NK-92 treated with Interleukin-12 subunit alpha and Interleukin-12 subunit beta, amount 100 ng/mL, for 24 hours (cell line): ENCODE data around the gene PRR20B.
"Not testable (repeated sequence)": the region's sequence is repeated elsewhere in the genome, so short reads cannot be mapped to it uniquely, and the experiment has no call there.

Experiments used
- DNase-seq: peaks from one replicate; lab custom pipeline; 2025; lab: John Stamatoyannopoulos, UW

Gene PRR20B

DNA sequence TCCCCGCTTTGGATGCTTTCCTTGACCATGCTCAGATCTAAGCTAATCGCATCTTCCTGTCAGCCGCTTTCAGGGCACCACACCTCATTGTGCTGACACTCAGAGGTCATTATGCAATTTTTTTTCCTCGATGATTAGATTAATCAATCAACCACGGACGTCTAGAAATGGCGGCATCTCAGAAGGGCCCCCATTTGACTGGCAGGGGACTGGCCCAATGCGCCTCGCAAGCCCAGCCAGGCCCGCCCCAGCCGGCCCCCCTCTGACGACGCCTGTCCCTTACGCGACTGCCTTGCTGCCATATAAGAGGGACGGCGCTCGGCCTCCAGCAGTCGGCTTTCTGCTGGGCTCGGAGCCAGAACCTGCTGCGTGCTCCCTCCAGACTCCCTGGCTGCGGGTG lies at the start of gene PRR20B:
Gene PRR20B, plus strand, starts transcription at position 301 of the 400 bp plus-strand sequence. CDS start 387 bp downstream, outside the sequence.
- not testable (repeated sequence) for DNase-seq

DNA sequence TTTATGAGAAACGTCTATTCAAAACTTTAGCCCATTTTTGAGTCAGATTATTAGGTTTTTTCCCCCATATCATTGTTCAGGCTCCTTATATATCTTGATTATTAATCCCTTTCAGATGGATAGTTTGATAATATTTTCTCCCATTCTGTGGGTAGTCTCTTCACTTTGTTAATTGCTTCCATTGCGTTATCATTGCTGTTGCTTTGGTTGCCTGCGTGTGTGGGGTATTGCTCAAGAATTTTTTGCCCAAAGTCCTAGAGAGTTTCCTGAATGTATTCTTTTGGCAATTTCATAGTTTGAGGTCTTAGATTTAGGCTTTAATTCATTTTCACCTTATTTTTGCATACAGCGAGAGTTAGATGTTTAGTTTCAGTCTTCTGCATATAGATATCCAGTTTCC lies 32.3 kb upstream of the PRR20B start:
- DNase-seq: no peak

DNA sequence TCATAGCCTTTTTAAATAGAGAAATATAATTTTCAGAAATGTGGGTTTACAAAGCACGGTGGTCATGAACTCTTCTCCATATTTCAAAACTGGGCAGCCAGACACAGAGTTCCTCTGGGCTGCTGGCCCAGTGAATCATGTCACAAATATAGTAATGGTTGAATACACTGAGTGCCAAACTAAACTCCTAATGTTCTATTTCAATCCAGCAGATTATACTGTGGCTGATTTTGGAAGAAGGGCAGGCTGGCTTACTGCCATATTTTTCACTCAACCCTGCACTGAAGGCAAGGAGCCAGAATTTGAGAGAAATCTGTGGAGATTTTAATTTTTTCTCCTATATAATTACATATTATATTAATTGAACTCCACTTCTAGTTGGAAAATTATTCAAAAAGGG lies 23.6 kb upstream of the PRR20B start:
- DNase-seq: no peak

DNA sequence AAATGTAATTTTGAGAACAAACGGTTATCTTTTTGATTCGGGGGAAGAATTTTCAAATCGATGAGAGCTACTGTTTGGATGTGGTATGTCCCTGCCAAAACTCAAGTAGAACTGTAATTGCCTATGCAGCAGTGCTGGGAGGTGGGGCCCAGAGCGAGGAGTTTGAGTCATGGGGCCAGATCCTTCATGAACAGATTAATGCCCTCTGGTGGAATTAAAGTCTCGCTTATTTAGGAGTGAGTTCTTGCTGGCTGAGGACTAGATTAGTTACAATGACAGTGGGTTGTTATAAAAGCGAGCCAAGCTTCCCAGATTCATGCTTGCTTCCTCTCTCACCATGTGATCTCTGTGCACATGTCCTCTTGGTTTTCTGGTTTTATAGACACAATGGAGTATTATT lies 18.4 kb upstream of the PRR20B start:
- DNase-seq: no peak

DNA sequence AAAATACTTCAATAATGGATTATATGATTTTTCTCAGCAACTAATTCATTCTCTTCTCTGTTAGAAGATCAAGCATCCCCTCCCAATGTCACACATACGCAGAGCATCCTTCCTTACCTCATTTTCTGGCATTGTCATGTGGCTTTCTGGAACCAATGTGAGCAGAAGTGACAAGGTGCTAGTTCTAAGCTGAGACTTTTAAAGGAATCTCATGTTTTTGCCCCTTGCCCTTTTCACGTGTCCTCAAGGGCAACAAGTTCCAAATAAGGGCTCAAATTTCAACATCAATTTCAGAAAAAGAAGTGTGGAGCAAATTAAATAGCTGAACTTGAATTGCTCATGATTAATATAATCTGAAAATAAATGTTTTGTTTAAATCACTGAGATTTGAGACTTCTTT lies 11.2 kb upstream of the PRR20B start:
- DNase-seq: no peak

DNA sequence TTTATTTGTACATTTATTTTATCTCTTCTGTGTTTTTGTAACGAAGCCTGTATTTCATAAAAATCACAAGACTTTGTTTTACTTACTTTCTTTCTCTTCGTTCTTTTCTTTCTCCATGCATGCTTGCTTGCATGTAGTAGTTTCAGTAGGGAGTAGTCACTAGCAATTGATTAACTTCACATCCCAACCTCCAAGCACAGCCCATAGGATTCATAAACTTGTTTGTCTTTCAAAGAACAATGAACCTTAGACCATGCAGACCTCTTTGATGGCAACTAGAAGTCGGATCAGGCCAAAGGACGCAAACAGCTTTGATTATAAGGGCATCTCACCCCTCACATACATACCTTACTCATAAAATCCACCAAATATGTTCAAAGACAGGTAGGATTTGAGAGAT lies 9.7 kb upstream of the PRR20B start:
- DNase-seq: no peak

DNA sequence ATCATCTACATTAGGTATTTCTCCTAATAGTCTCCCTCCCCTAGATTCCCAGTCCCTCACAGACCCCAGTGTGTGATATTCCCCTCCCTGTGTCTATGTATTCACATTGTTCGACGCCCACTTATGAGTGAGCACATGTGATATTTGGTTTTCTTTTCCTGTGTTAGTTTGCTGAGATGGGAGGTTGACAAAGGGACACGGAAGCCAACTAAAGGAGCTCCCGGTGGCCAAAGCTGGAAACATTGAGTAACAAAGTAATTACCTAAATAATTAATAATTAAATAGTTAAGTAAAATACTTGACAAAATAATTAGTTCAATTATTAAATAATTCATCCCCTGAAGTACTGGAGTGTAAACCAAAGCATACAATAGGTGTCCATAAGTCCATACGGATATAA lies 8.3 kb upstream of the PRR20B start:
- DNase-seq: no peak

DNA sequence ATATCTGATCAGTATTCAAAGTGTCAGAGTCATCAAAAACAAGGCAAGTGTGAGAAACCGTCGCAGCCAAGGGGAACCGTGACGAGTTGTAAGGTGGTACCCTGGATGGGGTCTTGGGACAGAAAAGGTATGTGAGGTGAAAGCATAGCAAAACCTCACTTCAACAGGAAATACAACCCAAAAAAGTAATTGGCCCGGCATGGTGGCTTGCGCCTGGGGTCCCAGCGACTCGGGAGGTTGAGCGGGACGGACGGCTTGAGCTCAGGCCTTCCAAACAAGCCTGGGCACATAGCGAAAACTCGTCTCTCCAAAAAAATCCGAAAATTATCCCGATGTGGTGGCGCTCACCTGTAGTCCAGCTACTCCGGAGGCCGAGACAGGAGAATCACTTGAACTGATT lies 7.5 kb upstream of the PRR20B start:
- DNase-seq: not testable (repeated sequence)

DNA sequence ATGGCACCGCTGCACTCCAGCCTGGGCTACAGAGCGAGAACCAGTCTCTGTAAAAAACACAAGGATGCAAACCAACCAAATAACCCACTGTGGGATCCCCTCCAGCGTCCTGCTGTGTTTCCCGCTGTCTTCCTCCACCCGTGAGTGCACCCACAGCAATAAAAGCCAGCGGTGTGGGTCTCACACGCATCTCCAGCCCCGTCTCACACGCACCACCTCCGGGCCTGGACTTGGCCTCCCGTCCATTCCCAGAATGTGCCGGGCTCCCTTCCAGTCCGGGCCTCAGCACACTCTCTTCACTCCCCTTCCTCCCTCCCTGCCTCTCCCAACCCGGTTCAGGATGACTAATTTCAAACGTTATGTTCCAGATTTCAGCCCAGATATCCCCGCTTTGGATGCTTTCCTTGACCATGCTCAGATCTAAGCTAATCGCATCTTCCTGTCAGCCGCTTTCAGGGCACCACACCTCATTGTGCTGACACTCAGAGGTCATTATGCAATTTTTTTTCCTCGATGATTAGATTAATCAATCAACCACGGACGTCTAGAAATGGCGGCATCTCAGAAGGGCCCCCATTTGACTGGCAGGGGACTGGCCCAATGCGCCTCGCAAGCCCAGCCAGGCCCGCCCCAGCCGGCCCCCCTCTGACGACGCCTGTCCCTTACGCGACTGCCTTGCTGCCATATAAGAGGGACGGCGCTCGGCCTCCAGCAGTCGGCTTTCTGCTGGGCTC lies 6.9 kb upstream of the PRR20B start, which contains the start of gene PRR20A:
Gene PRR20A, plus strand, starts transcription at position 684 of the 734 bp plus-strand sequence. CDS start 387 bp downstream, outside the sequence.
- not testable (repeated sequence) for DNase-seq

DNA sequence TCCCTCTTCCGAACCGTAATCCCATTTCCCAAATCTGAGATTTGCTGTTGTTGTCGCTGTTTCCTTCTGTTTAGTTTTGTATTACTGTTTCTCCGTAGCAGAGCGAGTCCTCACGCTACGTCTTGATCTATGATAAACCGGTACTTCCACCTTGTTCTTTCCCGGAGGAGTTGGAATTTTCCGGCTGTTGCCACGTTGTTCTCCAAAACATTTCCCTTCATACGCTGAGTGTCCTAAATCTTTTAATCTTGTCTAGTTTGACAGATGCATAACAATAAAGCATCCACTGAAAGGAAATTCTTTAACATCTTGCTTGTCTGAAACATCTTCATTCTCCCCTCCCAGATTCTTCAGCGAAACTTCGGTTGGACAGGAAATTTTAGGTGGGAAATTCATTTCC lies 818 bp downstream of the PRR20B start:
- not testable (repeated sequence) for DNase-seq

DNA sequence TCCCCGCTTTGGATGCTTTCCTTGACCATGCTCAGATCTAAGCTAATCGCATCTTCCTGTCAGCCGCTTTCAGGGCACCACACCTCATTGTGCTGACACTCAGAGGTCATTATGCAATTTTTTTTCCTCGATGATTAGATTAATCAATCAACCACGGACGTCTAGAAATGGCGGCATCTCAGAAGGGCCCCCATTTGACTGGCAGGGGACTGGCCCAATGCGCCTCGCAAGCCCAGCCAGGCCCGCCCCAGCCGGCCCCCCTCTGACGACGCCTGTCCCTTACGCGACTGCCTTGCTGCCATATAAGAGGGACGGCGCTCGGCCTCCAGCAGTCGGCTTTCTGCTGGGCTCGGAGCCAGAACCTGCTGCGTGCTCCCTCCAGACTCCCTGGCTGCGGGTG lies 6.5 kb downstream of the PRR20B start, which contains the start of gene PRR20C:
Gene PRR20C, plus strand, starts transcription at position 301 of the 400 bp plus-strand sequence. CDS start 387 bp downstream, outside the sequence.
- not testable (repeated sequence) for DNase-seq

DNA sequence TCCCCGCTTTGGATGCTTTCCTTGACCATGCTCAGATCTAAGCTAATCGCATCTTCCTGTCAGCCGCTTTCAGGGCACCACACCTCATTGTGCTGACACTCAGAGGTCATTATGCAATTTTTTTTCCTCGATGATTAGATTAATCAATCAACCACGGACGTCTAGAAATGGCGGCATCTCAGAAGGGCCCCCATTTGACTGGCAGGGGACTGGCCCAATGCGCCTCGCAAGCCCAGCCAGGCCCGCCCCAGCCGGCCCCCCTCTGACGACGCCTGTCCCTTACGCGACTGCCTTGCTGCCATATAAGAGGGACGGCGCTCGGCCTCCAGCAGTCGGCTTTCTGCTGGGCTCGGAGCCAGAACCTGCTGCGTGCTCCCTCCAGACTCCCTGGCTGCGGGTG lies 13.0 kb downstream of the PRR20B start, which contains the start of gene PRR20D:
Gene PRR20D, plus strand, starts transcription at position 301 of the 400 bp plus-strand sequence. CDS start 387 bp downstream, outside the sequence.
- not testable (repeated sequence) for DNase-seq

DNA sequence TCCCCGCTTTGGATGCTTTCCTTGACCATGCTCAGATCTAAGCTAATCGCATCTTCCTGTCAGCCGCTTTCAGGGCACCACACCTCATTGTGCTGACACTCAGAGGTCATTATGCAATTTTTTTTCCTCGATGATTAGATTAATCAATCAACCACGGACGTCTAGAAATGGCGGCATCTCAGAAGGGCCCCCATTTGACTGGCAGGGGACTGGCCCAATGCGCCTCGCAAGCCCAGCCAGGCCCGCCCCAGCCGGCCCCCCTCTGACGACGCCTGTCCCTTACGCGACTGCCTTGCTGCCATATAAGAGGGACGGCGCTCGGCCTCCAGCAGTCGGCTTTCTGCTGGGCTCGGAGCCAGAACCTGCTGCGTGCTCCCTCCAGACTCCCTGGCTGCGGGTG lies 19.6 kb downstream of the PRR20B start, which contains the start of gene PRR20E:
Gene PRR20E, plus strand, starts transcription at position 301 of the 400 bp plus-strand sequence. CDS start 387 bp downstream, outside the sequence.
- not testable (repeated sequence) for DNase-seq

DNA sequence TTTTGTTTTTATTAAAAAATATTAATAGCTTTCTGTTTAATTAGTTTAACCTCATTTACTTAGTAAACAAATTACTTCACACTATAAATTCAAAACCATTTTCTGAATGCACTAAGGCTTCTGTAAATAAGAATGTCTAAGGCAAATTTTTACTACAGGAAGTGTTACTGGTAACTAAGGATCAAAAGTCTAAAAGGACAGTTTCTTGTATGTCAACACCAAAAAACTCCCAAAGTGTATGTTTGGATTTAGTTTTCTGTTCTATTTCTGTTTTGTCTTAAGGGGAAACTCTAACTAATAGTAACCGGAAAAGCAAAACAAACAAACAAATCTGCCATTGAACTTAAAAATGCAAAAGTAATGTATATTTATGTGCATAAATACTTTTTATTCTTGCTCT lies 44.4 kb downstream of the PRR20B start:
- DNase-seq: no peak
